Measurements from ENCODE around the gene PTPRG. TPM values are rescaled to one million over a fixed set of nuclear protein-coding genes. Genes with fewer than 3 reads are reported as not detected.

Gene PTPRG
- total RNA-seq, 2 donors from 2014 or later = 26.0 to 26.3 TPM

- no peaks in the 10 kb centered on the region for H3K27me3 ChIP-seq
- peaks cover 5% of the 10 kb centered on the region for H3K4me1 ChIP-seq
- H3K36me3 ChIP-seq = no peaks in the 10 kb centered on the region
- TF ChIP-seq, protein P1, sequence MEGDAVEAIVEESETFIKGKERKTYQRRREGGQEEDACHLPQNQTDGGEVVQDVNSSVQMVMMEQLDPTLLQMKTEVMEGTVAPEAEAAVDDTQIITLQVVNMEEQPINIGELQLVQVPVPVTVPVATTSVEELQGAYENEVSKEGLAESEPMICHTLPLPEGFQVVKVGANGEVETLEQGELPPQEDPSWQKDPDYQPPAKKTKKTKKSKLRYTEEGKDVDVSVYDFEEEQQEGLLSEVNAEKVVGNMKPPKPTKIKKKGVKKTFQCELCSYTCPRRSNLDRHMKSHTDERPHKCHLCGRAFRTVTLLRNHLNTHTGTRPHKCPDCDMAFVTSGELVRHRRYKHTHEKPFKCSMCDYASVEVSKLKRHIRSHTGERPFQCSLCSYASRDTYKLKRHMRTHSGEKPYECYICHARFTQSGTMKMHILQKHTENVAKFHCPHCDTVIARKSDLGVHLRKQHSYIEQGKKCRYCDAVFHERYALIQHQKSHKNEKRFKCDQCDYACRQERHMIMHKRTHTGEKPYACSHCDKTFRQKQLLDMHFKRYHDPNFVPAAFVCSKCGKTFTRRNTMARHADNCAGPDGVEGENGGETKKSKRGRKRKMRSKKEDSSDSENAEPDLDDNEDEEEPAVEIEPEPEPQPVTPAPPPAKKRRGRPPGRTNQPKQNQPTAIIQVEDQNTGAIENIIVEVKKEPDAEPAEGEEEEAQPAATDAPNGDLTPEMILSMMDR (IDR thresholded peaks at IDR 0.05) = no peak
- intact Hi-C loops (cut with DNase I) = no loop called here
- no peak overlapping the region for H3K27ac ChIP-seq
- DNase-seq = no peak
- H3K4me3 ChIP-seq = no peak overlapping the region
- no peaks in the 10 kb centered on the region for H3K9me3 ChIP-seq
- H3K9ac ChIP-seq (ENCODE audit: low read depth in 2 of 2, low read length in 2 of 2) = no peak overlapping the region
Measured at GRCh38 chr3:61663356-61664104, 102.2 kb downstream of the PTPRG start.

GRCh38 chr3:61664105-61664482, 102.7 kb downstream of the PTPRG start:
- intact Hi-C loops (cut with DNase I) = no loop called here
- Histone ChIP-seq H3K4me1 (peaks cover 5% of the 10 kb centered on the region), H3K36me3 (no peaks in the 10 kb centered on the region), H3K27me3 (no peaks in the 10 kb centered on the region), H3K4me3 (no peak overlapping the region), H3K9me3 (no peaks in the 10 kb centered on the region), H3K9ac (ENCODE audit: low read depth in 2 of 2, low read length in 2 of 2) (no peak overlapping the region), H3K27ac (no peak overlapping the region)
- no peak for DNase-seq
- TF ChIP-seq, protein P1 (IDR thresholded peaks at IDR 0.05) = no peak

- TF ChIP-seq, protein P1 (IDR thresholded peaks at IDR 0.05) = no peak
- no peak for DNase-seq
- Histone ChIP-seq H3K9ac (ENCODE audit: low read depth in 2 of 2, low read length in 2 of 2) (no peak overlapping the region), H3K36me3 (no peaks in the 10 kb centered on the region), H3K27ac (peak overlapping the region; percentile 58), H3K9me3 (no peaks in the 10 kb centered on the region), H3K4me3 (no peak overlapping the region), H3K27me3 (no peaks in the 10 kb centered on the region), H3K4me1 (peaks cover 5% of the 10 kb centered on the region)
- intact Hi-C loops (cut with DNase I) = no loop called here
Measured at GRCh38 chr3:61665121-61665520, 103.8 kb downstream of the PTPRG start.

GRCh38 chr3:61665987-61666386, 104.6 kb downstream of the PTPRG start:
- Histone ChIP-seq H3K27me3 (no peaks in the 10 kb centered on the region), H3K9ac (ENCODE audit: low read depth in 2 of 2, low read length in 2 of 2) (no peak overlapping the region), H3K4me1 (peaks cover 5% of the 10 kb centered on the region), H3K4me3 (no peak overlapping the region), H3K27ac (peak overlapping the region; percentile 35), H3K36me3 (no peaks in the 10 kb centered on the region), H3K9me3 (no peaks in the 10 kb centered on the region)
- TF ChIP-seq, protein P1 (IDR thresholded peaks at IDR 0.05) = no peak
- intact Hi-C loops (cut with DNase I) = no loop called here
- DNase-seq = no peak

DNA sequence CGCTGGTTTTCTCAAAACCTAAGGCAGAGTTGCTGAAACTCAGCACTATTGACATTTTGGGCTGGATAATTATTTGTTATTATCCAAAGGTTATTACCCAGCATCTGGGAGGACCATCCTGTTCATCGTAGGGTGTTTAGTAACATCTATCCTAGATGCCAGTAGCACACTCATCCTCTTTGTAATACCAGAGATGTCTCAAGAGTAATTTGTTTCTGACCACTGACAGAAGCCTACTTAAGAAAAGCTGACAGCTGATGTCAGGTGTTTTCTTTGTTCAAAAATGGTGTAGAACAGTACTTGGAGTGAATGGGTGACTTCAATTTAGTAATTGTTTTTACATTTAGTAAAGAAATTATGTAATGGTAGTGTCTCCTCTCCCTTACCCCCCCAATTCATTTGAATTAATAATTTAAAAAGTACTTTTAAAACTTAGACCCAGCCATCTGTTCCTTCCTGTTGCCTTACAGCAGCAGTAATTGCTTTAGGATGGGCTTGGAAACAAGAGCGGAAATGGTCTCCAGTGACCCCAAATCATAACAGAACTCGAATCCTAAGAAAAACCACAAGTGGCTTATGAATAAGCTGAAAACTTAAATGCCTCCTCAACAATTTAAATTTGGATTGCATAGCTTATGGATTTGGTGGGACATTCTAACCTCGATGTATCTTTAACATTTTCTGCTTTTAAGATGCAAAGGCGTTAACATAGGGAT, 105.4 kb downstream of the PTPRG start:
- Histone ChIP-seq H3K9ac (ENCODE audit: low read depth in 2 of 2, low read length in 2 of 2) (no peak overlapping the region), H3K4me3 (no peak overlapping the region), H3K36me3 (no peaks in the 10 kb centered on the region), H3K4me1 (peaks cover 5% of the 10 kb centered on the region), H3K27ac (no peak overlapping the region), H3K27me3 (no peaks in the 10 kb centered on the region), H3K9me3 (no peaks in the 10 kb centered on the region)
- DNase-seq = no peak
- TF ChIP-seq, protein P1 (IDR thresholded peaks at IDR 0.05) = no peak
- intact Hi-C loops (cut with DNase I) = no loop called here
